ENCODE measurements around the gene SEMA6C. TPM values are rescaled to one million over a fixed set of nuclear protein-coding genes. Genes with fewer than 3 reads are reported as not detected.
A peak's percentile ranks its signal among the peaks of the same experiment; 100 is the strongest.

Gene SEMA6C
- total and polyA plus RNA-seq, 2 of the 8 experiments (the other 6 are each of a cell fraction or from before 2014, with no cell fraction given) = 12.2 to 15.7 TPM

DNA sequence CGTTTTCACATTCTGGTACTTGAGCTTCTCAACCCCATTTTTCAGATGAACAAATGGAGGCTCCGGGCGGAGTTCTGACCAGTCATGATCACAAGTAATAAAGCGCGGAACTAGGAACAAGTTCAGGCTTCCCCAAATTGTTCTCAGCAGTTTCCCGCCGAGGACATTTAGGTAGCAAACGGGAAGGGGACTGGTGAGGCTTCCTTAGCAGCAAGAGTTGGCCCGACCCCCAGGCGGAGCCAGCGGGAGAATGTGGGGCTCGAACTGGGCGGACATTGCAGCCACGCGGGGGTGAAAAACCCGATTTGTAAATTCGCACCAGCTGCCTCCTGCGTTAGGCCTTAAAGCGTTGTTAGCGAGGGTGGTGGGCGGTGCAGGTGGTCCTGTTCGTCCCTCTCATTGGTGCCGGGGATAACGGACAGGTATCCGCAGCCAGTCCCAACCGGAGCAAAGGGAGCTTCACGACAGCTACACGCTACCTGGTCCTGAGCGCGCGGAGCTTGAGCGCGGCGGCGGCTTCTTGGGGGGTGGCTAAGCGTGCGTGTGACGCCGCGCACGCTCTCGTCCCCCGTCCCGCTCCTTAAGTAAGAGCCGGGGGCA lies 15.3 kb downstream of the SEMA6C start:
- no peak overlapping the region for H3K23ac ChIP-seq (ENCODE audit: insufficient read length)
- no peak overlapping the region; the same call in 1 of the 2 replicates for H2BK12ac ChIP-seq (ENCODE audit: low read depth, low read length)
- peaks cover 15% of the 10 kb centered on the region for H3K23me2 ChIP-seq (ENCODE audit: low read depth, low read length)
- H4K8ac ChIP-seq (ENCODE audit: extremely low read depth, insufficient read depth, low read length) = peak overlapping the region; percentile 60; the same call in 1 of the 2 replicates
- H4K20me1 ChIP-seq (replicated peaks in 1 of 2; ENCODE audit: control insufficient read depth in 1 of 2, insufficient read depth in 2 of 2, low read length in 2 of 2) = peaks cover 0 to 4% of the 10 kb centered on the region in 2 experiments
- ChIA-PET CTCF (ENCODE audit: partially characterized antibody) (interaction anchor here (0.5 to 7.9 kb wide), 15 partner anchors 9 to 509 kb away, joined by 3 to 94 read pairs (median 5); partner anchors contain the start of genes GABPB2, SCNM1 and TNFAIP8L2), POLR2A (ENCODE audit: partially characterized antibody) (interaction anchor here (0.7 to 9.8 kb wide), 15 partner anchors 8 to 157 kb away, joined by 3 to 124 read pairs (median 4); partner anchors contain the start of genes CERS2, LYSMD1, PSMD4 and SCNM1)
- H3K4me2 ChIP-seq (ENCODE audit: insufficient read depth in 1 of 2, low read depth in 2 of 2, low read length in 2 of 2) = peak overlapping the region; percentile 84 to 90
- 9% methylated on average over 37 of the region's 45 CpGs; no CpG with 5 or more reads in 1 of the 2 experiments for WGBS, 2 experiments (ENCODE audit: extremely low coverage in 1 of 2, insufficient coverage in 1 of 2, insufficient read length in 1 of 2, insufficient replicate concordance in 2 of 2, low coverage in 1 of 2, low lambda C conversion rate in 2 of 2, missing lambda C conversion rate in 1 of 2)
- peaks cover 0 to 28% (median 20%) of the 10 kb centered on the region in 4 experiments; a peak in 5 of 7 replicates for H3K27me3 ChIP-seq (replicated peaks in 1 of 4; ENCODE audit: control insufficient read depth in 3 of 4, extremely low read depth in 1 of 4, insufficient read depth in 3 of 4, low read length in 3 of 4)
- peak overlapping the region; percentile 38 for H3K56ac ChIP-seq (replicated peaks; ENCODE audit: insufficient read length, low read depth, low read length)
- peaks cover 0 to 12% (median 8%) of the 10 kb centered on the region in 4 experiments; a peak in 5 of 7 replicates for H3K4me1 ChIP-seq (replicated peaks in 1 of 4; ENCODE audit: control insufficient read depth in 3 of 4, insufficient read depth in 4 of 4, low read length in 3 of 4)
- H4K5ac ChIP-seq (ENCODE audit: insufficient read length, low read depth, low read length) = no peak overlapping the region
- peak overlapping the region; percentile 58 for H4K91ac ChIP-seq (replicated peaks; ENCODE audit: insufficient read length, low read length)
- H2BK5ac ChIP-seq (ENCODE audit: low read depth, low read length) = no peak overlapping the region
- no peak overlapping the region for H2BK15ac ChIP-seq (ENCODE audit: low read length)
- peak; percentile 98 for FAIRE-seq
- no peak overlapping the region for H2BK20ac ChIP-seq (ENCODE audit: low read length)
- no peak overlapping the region for H2AK5ac ChIP-seq (ENCODE audit: low read depth, low read length)
- H2AFZ ChIP-seq (ENCODE audit: low read length) = peak overlapping the region; percentile 47; the same call in 1 of the 2 replicates
- H2BK120ac ChIP-seq (replicated peaks; ENCODE audit: low read depth, low read length) = no peak overlapping the region
- H3K9me3 ChIP-seq (ENCODE audit: insufficient read depth in 2 of 2, low read depth in 1 of 2, low read length in 1 of 2) = no peaks in the 10 kb centered on the region
- H3K27ac ChIP-seq (ENCODE audit: low read depth, low read length) = peak overlapping the region; percentile 42; the same call in 1 of the 2 replicates
- peak overlapping the region in 3 of 4 experiments; percentile 26 to 67 (median 29); a peak in 4 of 7 replicates for H3K9ac ChIP-seq (replicated peaks in 1 of 4; ENCODE audit: extremely low read depth in 1 of 4, low read depth in 3 of 4, low read length in 3 of 4)
- H3K4me3 ChIP-seq (ENCODE audit: extremely low read depth in 1 of 4, insufficient read depth in 2 of 4, low read depth in 3 of 4, low read length in 4 of 4) = peak overlapping the region; percentile 37 to 64 (median 45); a peak in 7 of 8 replicates
- H3K18ac ChIP-seq (ENCODE audit: extremely low read depth, low read length) = peak overlapping the region; percentile 66; the same call in 1 of the 2 replicates
- peak; percentile 87 to 91 for DNase-seq (ENCODE audit: low read depth in 1 of 2, low spot score in 2 of 2)
- H3K79me1 ChIP-seq (ENCODE audit: low read depth, low read length) = no peaks in the 10 kb centered on the region
- no peak overlapping the region for H3K14ac ChIP-seq (ENCODE audit: insufficient read length)
- H3K79me2 ChIP-seq (ENCODE audit: control insufficient read depth in 1 of 2, insufficient read depth in 2 of 2, low read length in 2 of 2) = no peaks in the 10 kb centered on the region
- H3K36me3 ChIP-seq (ENCODE audit: control insufficient read depth in 2 of 4, insufficient read depth in 4 of 4, low read length in 3 of 4) = peaks cover 0 to 6% (median 2%) of the 10 kb centered on the region in 4 experiments; a peak in 2 of 8 replicates
- no peak overlapping the region for H3K4ac ChIP-seq (replicated peaks; ENCODE audit: insufficient read length, low read depth, low read length)
- TF ChIP-seq POU5F1 (IDR thresholded peaks at IDR 0.05; ENCODE audit: low read depth, low read length) = no peak
- TF ChIP-seq CTBP2 (IDR thresholded peaks at IDR 0.05; ENCODE audit: borderline replicate concordance, insufficient read depth, insufficient read length, low read length) = no peak
- peak; percentile 95 for TF ChIP-seq KDM1A (IDR thresholded peaks at IDR 0.05; ENCODE audit: borderline replicate concordance, low read length)
- no peak for TF ChIP-seq RNF2 (IDR thresholded peaks at IDR 0.05; ENCODE audit: borderline replicate concordance, low read depth, low read length, missing control alignments, poor library complexity, severe bottlenecking)
- TF ChIP-seq CBX5 (IDR thresholded peaks at IDR 0.05; ENCODE audit: low read depth, low read length) = no peak
- TF ChIP-seq TEAD4 (IDR thresholded peaks at IDR 0.05; ENCODE audit: low read depth, low read length) = peak; percentile 37; the same call in 1 of the 2 replicates
- TF ChIP-seq SP2 (IDR thresholded peaks at IDR 0.05; ENCODE audit: low read length) = peak; percentile 57
- no peak for TF ChIP-seq PHF8 (conservative IDR thresholded peaks at IDR 0.05; ENCODE audit: low read depth, low read length)
- no peak for TF ChIP-seq NANOG (IDR thresholded peaks at IDR 0.05; ENCODE audit: insufficient read depth, low read depth, low read length, poor library complexity, severe bottlenecking)
- peak; percentile 56; the same call in 1 of the 2 replicates for TF ChIP-seq TBP (IDR thresholded peaks at IDR 0.05; ENCODE audit: low read depth, low read length)
